Mesendoderm (in vitro differentiated cells): ENCODE results near the gene THNSL1.
A peak's percentile ranks its signal among the peaks of the same experiment; 100 is the strongest.

Source experiments
- DNase-seq: peaks from one replicate; pipeline ENCODE4 v3.0.0; 2013
- H2AK5ac ChIP-seq: 2 replicates; pipeline ENCODE4 v1.6.1; 2013; ENCODE audit warnings: low read length, inconsistent platforms
- H2BK120ac ChIP-seq: 2 replicates; pipeline ENCODE4 v1.6.1; 2013; ENCODE audit warnings: low read depth, mild to moderate bottlenecking, low read length, moderate library complexity, mixed read lengths
- H2BK15ac ChIP-seq: replicated peaks from 2 replicates; pipeline ENCODE4 v1.6.1; 2013; ENCODE audit warnings: low read depth, mild to moderate bottlenecking, moderate library complexity
- H2BK5ac ChIP-seq: 2 replicates; pipeline ENCODE4 v1.6.1; 2013; ENCODE audit warnings: low read length, inconsistent platforms
- H3K18ac ChIP-seq: 2 replicates; pipeline ENCODE4 v1.6.1; 2013; ENCODE audit warnings: mild to moderate bottlenecking, low read length, mixed read lengths
- H3K23ac ChIP-seq: one replicate; pipeline ENCODE4 v1.6.1; 2013; ENCODE audit warnings: low read length
- H3K27ac ChIP-seq: 2 replicates; pipeline ENCODE4 v1.5.1; 2013; ENCODE audit warnings: low read depth, mild to moderate bottlenecking, inconsistent platforms, low read length, moderate library complexity
- H3K27me3 ChIP-seq: 2 replicates; pipeline ENCODE4 v1.6.1; 2013; ENCODE audit warnings: low read length, control low read depth, mild to moderate bottlenecking, inconsistent platforms; ENCODE audit not compliant: insufficient read depth, poor library complexity
- H3K36me3 ChIP-seq: 2 replicates; pipeline ENCODE4 v1.6.1; 2013; ENCODE audit warnings: low read length, inconsistent platforms; ENCODE audit not compliant: control insufficient read depth, insufficient read depth
- H3K4ac ChIP-seq: one replicate; pipeline ENCODE4 v1.6.1; 2013; ENCODE audit warnings: low read depth, mild to moderate bottlenecking, low read length, moderate library complexity
- H3K4me1 ChIP-seq: 2 replicates; pipeline ENCODE4 v1.6.1; 2013; ENCODE audit warnings: low read depth, low read length, inconsistent platforms; ENCODE audit not compliant: control insufficient read depth
- H3K4me2 ChIP-seq: 2 replicates; pipeline ENCODE4 v1.6.1; 2013; ENCODE audit warnings: low read length
- H3K4me3 ChIP-seq: 2 replicates; pipeline ENCODE4 v1.5.1; 2013; ENCODE audit warnings: mild to moderate bottlenecking, low read length
- H3K56ac ChIP-seq: one replicate; pipeline ENCODE4 v1.6.1; 2013; ENCODE audit warnings: low read length
- H3K79me1 ChIP-seq: 2 replicates; pipeline ENCODE4 v1.6.1; 2013; ENCODE audit warnings: low read length, inconsistent platforms
- H3K79me2 ChIP-seq: 2 replicates; pipeline ENCODE4 v1.6.1; 2013; ENCODE audit warnings: mild to moderate bottlenecking, low read length; ENCODE audit not compliant: control insufficient read depth, insufficient read depth
- H3K9ac ChIP-seq: 2 replicates; pipeline ENCODE4 v1.6.1; 2013; ENCODE audit warnings: low read length, inconsistent platforms
- H4K5ac ChIP-seq: one replicate; pipeline ENCODE4 v1.6.1; 2013; ENCODE audit warnings: low read length
- H4K8ac ChIP-seq: one replicate; pipeline ENCODE4 v1.6.1; 2013; ENCODE audit warnings: low read depth, mild to moderate bottlenecking, control low read depth, low read length, moderate library complexity
- WGBS: extraction: QIAGEN DNeasy Blood & Tissue Kit; methylation state at CpG from one replicate; pipeline ENCODE4 v1.1.7; 2013; ENCODE audit warnings: low lambda C conversion rate, missing lambda C conversion rate; ENCODE audit not compliant: insufficient coverage; ENCODE audit errors: extremely low coverage; 5-methylcytosine and 5-hydroxymethylcytosine counted together

The THNSL1 gene

DNA sequence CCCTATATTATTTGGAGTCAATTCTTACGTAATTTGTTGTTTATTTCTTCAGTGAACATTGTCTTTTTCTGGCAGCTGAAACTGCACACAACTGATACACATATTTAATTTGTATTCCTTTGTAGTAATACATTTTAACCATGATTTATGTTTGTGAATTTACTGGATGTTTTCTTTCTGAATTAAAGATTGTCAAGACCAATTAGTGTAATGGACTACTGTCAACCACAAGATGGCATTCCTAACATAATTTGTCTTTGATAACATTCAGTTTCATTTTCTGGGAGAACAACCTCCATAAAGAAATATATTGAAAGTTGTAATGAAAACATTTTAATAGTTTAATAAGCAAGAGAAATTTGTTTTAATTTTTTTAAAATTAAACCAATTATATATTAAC is 10.1 kb downstream of the THNSL1 start:
- H3K4ac ChIP-seq, result no peak overlapping the region
- no peak overlapping the region for H3K27ac ChIP-seq
- H2BK5ac ChIP-seq, result no peak overlapping the region
- H3K79me2 ChIP-seq, result no peaks in the 10 kb centered on the region
- H4K8ac ChIP-seq, result no peak overlapping the region
- no peak overlapping the region for H2AK5ac ChIP-seq
- no peaks in the 10 kb centered on the region for H3K27me3 ChIP-seq
- H3K79me1 ChIP-seq, result no peaks in the 10 kb centered on the region
- no peak overlapping the region for H3K18ac ChIP-seq
- H3K4me1 ChIP-seq, result no peaks in the 10 kb centered on the region
- H2BK15ac ChIP-seq, result no peak overlapping the region
- WGBS, result no CpG with 5 or more reads among the region's 1 CpG
- DNase-seq, result peak; percentile 2
- H3K56ac ChIP-seq, result no peak overlapping the region
- H3K9ac ChIP-seq, result no peak overlapping the region
- H2BK120ac ChIP-seq, result no peak overlapping the region
- no peak overlapping the region for H3K4me2 ChIP-seq
- H3K4me3 ChIP-seq, result no peak overlapping the region
- no peaks in the 10 kb centered on the region for H3K36me3 ChIP-seq
- no peak overlapping the region for H3K23ac ChIP-seq
- no peak overlapping the region for H4K5ac ChIP-seq

DNA sequence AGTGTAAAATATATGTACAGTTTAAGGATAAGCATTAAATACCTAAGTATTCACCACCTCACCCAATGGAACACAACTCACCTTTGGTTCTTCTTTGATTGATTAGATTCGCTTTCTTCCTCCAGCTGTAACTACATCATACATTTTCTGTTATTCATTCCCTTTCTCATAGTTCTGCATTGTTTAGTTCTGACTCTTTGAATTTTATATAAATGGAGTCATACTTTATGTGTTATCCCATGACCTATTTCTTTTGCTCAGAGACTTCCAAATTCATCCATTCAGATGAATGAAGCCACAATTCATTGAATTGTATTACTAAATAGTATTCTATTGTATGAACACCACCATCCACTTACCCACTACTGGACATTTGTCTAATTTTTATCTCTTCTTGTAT is 12.3 kb downstream of the THNSL1 start:
- H2AK5ac ChIP-seq, result no peak overlapping the region
- no CpG with 5 or more reads among the region's 1 CpG for WGBS

DNA sequence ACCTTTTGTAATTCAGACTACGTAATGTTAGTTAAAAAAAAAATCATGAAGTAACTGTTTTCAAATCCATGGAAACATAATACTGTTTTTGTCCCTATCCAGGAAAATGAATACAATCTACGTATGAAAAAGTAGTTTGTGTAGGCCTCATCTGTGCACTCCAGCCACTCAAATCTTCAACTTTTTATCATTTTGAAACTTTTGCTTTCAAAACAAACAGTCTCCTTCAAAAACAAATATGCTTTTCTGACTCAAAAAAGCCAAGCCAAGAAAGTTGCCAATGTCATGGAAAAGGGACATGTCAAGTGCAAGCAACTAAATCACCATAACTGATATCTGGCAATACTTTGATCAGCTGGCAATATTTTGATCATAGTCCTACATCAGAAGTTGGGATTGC is 13.1 kb downstream of the THNSL1 start:
- Histone ChIP-seq H2BK15ac (no peak overlapping the region), H3K23ac (no peak overlapping the region), H3K27me3 (no peaks in the 10 kb centered on the region), H2BK5ac (no peak overlapping the region), H4K5ac (no peak overlapping the region), H3K4me1 (no peaks in the 10 kb centered on the region), H3K56ac (no peak overlapping the region), H2BK120ac (no peak overlapping the region), H3K18ac (no peak overlapping the region), H3K9ac (no peak overlapping the region), H3K4ac (no peak overlapping the region), H3K79me1 (no peaks in the 10 kb centered on the region), H3K27ac (no peak overlapping the region), H3K79me2 (no peaks in the 10 kb centered on the region), H4K8ac (no peak overlapping the region), H3K36me3 (no peaks in the 10 kb centered on the region), H2AK5ac (no peak overlapping the region), H3K4me2 (no peak overlapping the region), H3K4me3 (no peak overlapping the region)
- WGBS, result no CpG with 5 or more reads among the region's 2 CpGs
- DNase-seq, result no peak

More for the DNA sequence above, 12.3 kb downstream of the THNSL1 start:
- H2BK5ac ChIP-seq, result no peak overlapping the region
- no peaks in the 10 kb centered on the region for H3K79me2 ChIP-seq
- H3K4me1 ChIP-seq, result no peaks in the 10 kb centered on the region
- no peak overlapping the region for H3K23ac ChIP-seq
- no peak overlapping the region for H3K4me3 ChIP-seq
- H3K4ac ChIP-seq, result no peak overlapping the region
- no peak overlapping the region for H3K27ac ChIP-seq
- DNase-seq, result no peak
- H2BK15ac ChIP-seq, result no peak overlapping the region
- H3K79me1 ChIP-seq, result no peaks in the 10 kb centered on the region
- no peak overlapping the region for H3K9ac ChIP-seq
- no peak overlapping the region for H3K18ac ChIP-seq
- H3K36me3 ChIP-seq, result no peaks in the 10 kb centered on the region
- no peak overlapping the region for H3K56ac ChIP-seq
- no peak overlapping the region for H4K5ac ChIP-seq
- H2BK120ac ChIP-seq, result no peak overlapping the region
- no peaks in the 10 kb centered on the region for H3K27me3 ChIP-seq
- H3K4me2 ChIP-seq, result no peak overlapping the region
- no peak overlapping the region for H4K8ac ChIP-seq

DNA sequence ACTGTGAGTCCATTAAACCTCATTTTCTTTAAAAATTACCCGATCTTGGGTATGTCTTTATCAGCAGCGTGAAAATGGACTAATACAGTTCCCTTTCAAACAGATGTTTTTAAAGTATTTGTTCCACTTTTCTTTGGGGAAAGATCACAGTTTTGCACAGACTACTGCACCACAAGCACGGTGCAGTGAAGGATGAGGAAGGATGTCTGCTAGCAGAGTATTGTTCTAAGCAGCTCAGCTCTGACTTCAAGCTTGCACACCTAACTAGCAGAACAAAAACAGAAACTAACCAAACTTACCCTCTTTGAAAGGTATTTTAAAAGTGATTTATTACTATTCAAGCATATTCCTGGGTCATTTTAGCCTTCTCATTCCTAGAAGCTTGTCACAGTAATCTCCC is 20.0 kb downstream of the THNSL1 start:
- Histone ChIP-seq H3K79me2 (no peaks in the 10 kb centered on the region), H3K4me2 (no peak overlapping the region), H4K5ac (no peak overlapping the region), H2BK5ac (no peak overlapping the region), H3K18ac (no peak overlapping the region), H3K4me1 (no peaks in the 10 kb centered on the region), H3K4me3 (no peak overlapping the region), H2AK5ac (no peak overlapping the region), H3K27me3 (no peaks in the 10 kb centered on the region), H3K36me3 (no peaks in the 10 kb centered on the region), H3K4ac (no peak overlapping the region), H3K9ac (no peak overlapping the region), H2BK120ac (no peak overlapping the region), H3K23ac (no peak overlapping the region), H3K56ac (no peak overlapping the region), H3K79me1 (no peaks in the 10 kb centered on the region), H3K27ac (no peak overlapping the region), H4K8ac (no peak overlapping the region), H2BK15ac (no peak overlapping the region)
- DNase-seq, result no peak
- no CpG with 5 or more reads among the region's 3 CpGs for WGBS

DNA sequence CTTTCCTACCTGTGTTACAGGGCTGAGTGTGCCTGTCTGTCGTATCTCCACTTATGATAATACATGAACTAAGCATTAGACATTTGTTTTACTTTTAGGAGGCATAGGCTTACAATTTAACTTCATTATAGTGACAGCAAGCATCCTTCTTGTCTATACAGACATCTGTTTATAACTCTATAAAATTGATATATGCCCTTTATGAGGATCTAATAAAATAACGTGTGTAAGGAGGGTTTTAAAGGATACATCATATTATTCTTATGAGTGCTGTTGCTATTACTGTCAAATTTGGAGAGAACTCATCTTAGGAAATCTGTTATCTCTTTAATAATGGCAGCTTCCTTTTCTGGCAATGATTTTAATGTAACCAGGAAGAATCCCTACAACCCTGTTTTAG is 21.9 kb downstream of the THNSL1 start:
- Histone ChIP-seq H3K18ac (no peak overlapping the region), H3K4me1 (no peaks in the 10 kb centered on the region), H3K4me2 (no peak overlapping the region), H3K79me2 (no peaks in the 10 kb centered on the region), H3K23ac (no peak overlapping the region), H4K8ac (no peak overlapping the region), H3K27ac (no peak overlapping the region), H2BK5ac (no peak overlapping the region), H3K36me3 (no peaks in the 10 kb centered on the region), H3K79me1 (no peaks in the 10 kb centered on the region), H3K9ac (no peak overlapping the region), H4K5ac (no peak overlapping the region), H2BK120ac (no peak overlapping the region), H3K4ac (no peak overlapping the region), H3K4me3 (no peak overlapping the region), H2BK15ac (no peak overlapping the region), H3K56ac (no peak overlapping the region), H3K27me3 (no peaks in the 10 kb centered on the region), H2AK5ac (no peak overlapping the region)
- no CpG with 5 or more reads among the region's 2 CpGs for WGBS
- DNase-seq, result no peak

DNA sequence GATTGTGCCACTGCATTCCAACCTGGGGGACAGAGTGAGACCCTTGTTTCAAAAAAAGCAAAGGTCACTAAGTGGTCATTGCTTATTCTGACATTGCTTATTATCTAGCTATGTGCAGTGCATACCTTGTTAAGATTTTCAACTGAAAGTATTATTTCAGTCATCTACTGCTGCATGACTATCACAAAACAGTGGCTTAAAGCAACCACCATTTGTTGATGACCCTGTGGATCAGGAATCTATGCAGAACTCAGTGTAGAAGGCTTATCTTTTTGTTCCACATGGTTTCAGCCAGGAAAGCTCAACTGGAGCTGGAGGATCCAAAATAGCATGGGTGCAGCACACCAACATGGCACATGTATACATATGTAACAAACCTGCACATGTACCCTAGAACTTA is 23.1 kb downstream of the THNSL1 start:
- no peak for DNase-seq
- Histone ChIP-seq H3K36me3 (no peaks in the 10 kb centered on the region), H3K9ac (no peak overlapping the region), H3K18ac (no peak overlapping the region), H3K79me1 (no peaks in the 10 kb centered on the region), H4K8ac (no peak overlapping the region), H3K23ac (no peak overlapping the region), H2AK5ac (no peak overlapping the region), H3K79me2 (no peaks in the 10 kb centered on the region), H3K27ac (no peak overlapping the region), H2BK120ac (no peak overlapping the region), H3K4me3 (no peak overlapping the region), H3K4me1 (no peaks in the 10 kb centered on the region), H2BK15ac (no peak overlapping the region), H3K27me3 (no peaks in the 10 kb centered on the region), H2BK5ac (no peak overlapping the region), H3K56ac (no peak overlapping the region), H3K4me2 (no peak overlapping the region), H3K4ac (no peak overlapping the region), H4K5ac (no peak overlapping the region)
